Loucy (cell line): ENCODE data around the gene TP63.

Experiments used
- H2AFZ ChIP-seq: fragments of 200-600 bp; sonication (generic); 2 replicates; pipeline ENCODE4 v1.6.0; 2016; ENCODE audit warnings: antibody characterized with exemption, mild to moderate bottlenecking, low read length, moderate library complexity
- H3F3A ChIP-seq: fragments of 200-600 bp; 2 replicates; pipeline ENCODE4 v1.6.0; 2016; ENCODE audit warnings: antibody characterized with exemption, low read depth, mild to moderate bottlenecking
- H3K27me3 ChIP-seq: fragments of 200-600 bp; sonication (generic); 2 replicates; pipeline ENCODE4 v1.6.1; 2014; ENCODE audit warnings: low read length, mild to moderate bottlenecking; ENCODE audit not compliant: insufficient read depth, poor library complexity, severe bottlenecking
- H3K36me3 ChIP-seq: fragments of 200-600 bp; sonication (generic); 2 replicates; pipeline ENCODE4 v1.6.1; 2016; ENCODE audit warnings: low read length; ENCODE audit not compliant: insufficient read depth
- H3K4me1 ChIP-seq: fragments of 200-600 bp; sonication (generic); 2 replicates; pipeline ENCODE4 v1.5.1; 2014; ENCODE audit warnings: low read length, mild to moderate bottlenecking; ENCODE audit not compliant: insufficient read depth, poor library complexity, severe bottlenecking
- H3K4me2 ChIP-seq: fragments of 200-600 bp; sonication (generic); 2 replicates; pipeline ENCODE4 v1.6.0; 2014; ENCODE audit warnings: antibody characterized with exemption, low read length, low read depth, mild to moderate bottlenecking; ENCODE audit not compliant: poor library complexity, severe bottlenecking
- H3K4me3 ChIP-seq: fragments of 200-600 bp; sonication (generic); 2 replicates; pipeline ENCODE4 v1.5.1; 2014; ENCODE audit warnings: low read length, mild to moderate bottlenecking, mixed read lengths; ENCODE audit not compliant: poor library complexity, severe bottlenecking
- H3K79me2 ChIP-seq: fragments of 200-600 bp; sonication (generic); 2 replicates; pipeline ENCODE4 v1.6.1; 2014; ENCODE audit warnings: low read length; ENCODE audit not compliant: insufficient read depth
- H3K9ac ChIP-seq: fragments of 200-600 bp; sonication (generic); 2 replicates; pipeline ENCODE4 v1.6.0; 2014; ENCODE audit warnings: mild to moderate bottlenecking, low read depth, low read length, moderate library complexity; ENCODE audit not compliant: poor library complexity, severe bottlenecking
- H3K9me2 ChIP-seq: fragments of 200-600 bp; sonication (generic); replicated peaks from 2 replicates; pipeline ENCODE4 v1.6.1; 2016; ENCODE audit warnings: low read depth, low read length, mixed read lengths
- H3K9me3 ChIP-seq: fragments of 200-600 bp; sonication (generic); 2 replicates; pipeline ENCODE4 v1.6.1; 2014; ENCODE audit warnings: mild to moderate bottlenecking, antibody characterized with exemption, low read length, low read depth; ENCODE audit not compliant: insufficient read depth
- H4K20me1 ChIP-seq: fragments of 200-600 bp; sonication (generic); 2 replicates; pipeline ENCODE4 v1.6.0; 2014; ENCODE audit warnings: antibody characterized with exemption, low read length, mild to moderate bottlenecking; ENCODE audit not compliant: insufficient read depth, poor library complexity, severe bottlenecking
- EZH2phosphoT487 ChIP-seq: fragments of 200-600 bp; IDR thresholded peaks from 2 replicates; pipeline ENCODE4 v1.6.1; 2018; ENCODE audit warnings: antibody characterized with exemption, mild to moderate bottlenecking, moderate library complexity, borderline replicate concordance
- TF ChIP-seq, protein P1 (sequence below): fragments of 200-600 bp; sonication (generic); conservative IDR thresholded peaks from 2 replicates; pipeline ENCODE4 v1.5.1; 2014; ENCODE audit warnings: mild to moderate bottlenecking, antibody characterized with exemption, low read length

TP63 gene

DNA sequence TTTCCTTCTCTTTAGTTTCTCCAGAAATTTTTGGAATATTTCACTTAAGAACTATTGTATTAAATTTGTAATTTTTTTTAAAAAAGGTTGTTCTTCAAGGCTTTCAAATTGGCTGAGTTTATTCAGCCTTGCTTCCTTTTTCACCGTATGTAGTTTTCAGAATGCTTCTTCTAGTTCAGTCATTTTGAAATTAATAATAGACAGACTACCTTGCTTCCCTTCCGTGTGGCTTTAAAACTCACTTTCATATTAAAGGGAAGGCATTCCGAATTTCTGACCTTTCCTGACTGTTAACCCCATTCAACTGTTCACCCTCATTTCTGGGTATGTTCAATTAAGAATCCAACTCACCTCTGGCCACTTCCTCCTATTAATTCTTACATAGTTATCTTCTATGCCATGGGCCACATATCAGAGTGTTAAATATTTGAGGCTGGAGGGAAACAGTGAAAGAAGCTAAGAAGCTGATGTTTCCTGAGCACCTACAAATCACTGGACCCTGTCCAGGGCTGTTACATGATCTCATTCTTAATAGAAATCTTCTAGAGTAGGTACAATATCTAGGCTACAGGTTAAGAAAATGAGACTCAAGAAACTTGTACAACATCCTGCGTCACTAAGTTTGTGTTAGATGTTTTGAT, 252.0 kb downstream of the TP63 start:
- no peak for TF ChIP-seq EZH2phosphoT487
- TF ChIP-seq, protein P1, sequence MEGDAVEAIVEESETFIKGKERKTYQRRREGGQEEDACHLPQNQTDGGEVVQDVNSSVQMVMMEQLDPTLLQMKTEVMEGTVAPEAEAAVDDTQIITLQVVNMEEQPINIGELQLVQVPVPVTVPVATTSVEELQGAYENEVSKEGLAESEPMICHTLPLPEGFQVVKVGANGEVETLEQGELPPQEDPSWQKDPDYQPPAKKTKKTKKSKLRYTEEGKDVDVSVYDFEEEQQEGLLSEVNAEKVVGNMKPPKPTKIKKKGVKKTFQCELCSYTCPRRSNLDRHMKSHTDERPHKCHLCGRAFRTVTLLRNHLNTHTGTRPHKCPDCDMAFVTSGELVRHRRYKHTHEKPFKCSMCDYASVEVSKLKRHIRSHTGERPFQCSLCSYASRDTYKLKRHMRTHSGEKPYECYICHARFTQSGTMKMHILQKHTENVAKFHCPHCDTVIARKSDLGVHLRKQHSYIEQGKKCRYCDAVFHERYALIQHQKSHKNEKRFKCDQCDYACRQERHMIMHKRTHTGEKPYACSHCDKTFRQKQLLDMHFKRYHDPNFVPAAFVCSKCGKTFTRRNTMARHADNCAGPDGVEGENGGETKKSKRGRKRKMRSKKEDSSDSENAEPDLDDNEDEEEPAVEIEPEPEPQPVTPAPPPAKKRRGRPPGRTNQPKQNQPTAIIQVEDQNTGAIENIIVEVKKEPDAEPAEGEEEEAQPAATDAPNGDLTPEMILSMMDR: no peak
- Histone ChIP-seq H3F3A (no peaks in the 10 kb centered on the region), H4K20me1 (no peaks in the 10 kb centered on the region), H3K36me3 (no peaks in the 10 kb centered on the region), H3K27me3 (no peaks in the 10 kb centered on the region), H3K9ac (no peak overlapping the region), H3K4me1 (peaks cover 3% of the 10 kb centered on the region), H3K9me3 (no peaks in the 10 kb centered on the region), H3K79me2 (no peaks in the 10 kb centered on the region), H3K4me3 (no peak overlapping the region), H3K4me2 (no peak overlapping the region), H3K9me2 (no peaks in the 10 kb centered on the region), H2AFZ (0 out of 2 replicates have a peak overlapping the region, but pooled peaks have one; percentile 1)

DNA sequence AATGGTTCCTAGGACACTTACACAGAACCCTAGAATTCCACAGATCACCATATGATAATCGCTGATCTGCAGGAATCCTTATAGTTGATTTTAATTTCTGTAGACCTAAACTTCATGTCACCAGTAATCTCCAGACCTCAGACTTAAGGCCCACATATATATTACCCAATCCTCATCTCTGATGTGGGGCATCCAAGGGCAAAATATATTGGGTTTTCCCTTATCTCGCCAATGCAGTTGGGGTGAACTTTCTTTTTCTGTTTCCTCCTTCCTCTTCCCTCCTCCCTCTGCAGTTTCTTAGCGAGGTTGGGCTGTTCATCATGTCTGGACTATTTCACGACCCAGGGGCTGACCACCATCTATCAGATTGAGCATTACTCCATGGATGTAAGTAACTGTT, 259.3 kb downstream of the TP63 start:
- TF ChIP-seq EZH2phosphoT487: no peak
- TF ChIP-seq, protein P1: no peak

DNA sequence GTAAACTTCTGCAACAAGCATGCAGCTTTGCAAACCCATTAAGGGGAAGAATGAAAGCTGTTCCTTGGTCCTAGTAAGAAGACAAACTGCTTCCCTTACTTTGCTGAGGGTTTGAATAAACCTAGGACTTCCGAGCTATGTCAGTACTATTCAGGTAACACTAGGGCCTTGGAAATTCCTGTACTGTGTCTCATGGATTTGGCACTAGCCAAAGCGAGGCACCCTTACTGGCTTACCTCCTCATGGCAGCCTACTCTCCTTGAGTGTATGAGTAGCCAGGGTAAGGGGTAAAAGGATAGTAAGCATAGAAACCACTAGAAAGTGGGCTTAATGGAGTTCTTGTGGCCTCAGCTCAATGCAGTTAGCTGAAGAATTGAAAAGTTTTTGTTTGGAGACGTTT, 265.3 kb downstream of the TP63 start:
- Histone ChIP-seq H3K9me3 (no peaks in the 10 kb centered on the region), H3K4me2 (no peak overlapping the region), H2AFZ (peak overlapping the region; percentile 61; the same call in 1 of the 2 replicates), H3K9me2 (no peaks in the 10 kb centered on the region; the same call in 1 of the 2 replicates), H3K79me2 (no peaks in the 10 kb centered on the region), H3K36me3 (no peaks in the 10 kb centered on the region), H3K27me3 (no peaks in the 10 kb centered on the region), H4K20me1 (no peaks in the 10 kb centered on the region), H3F3A (no peaks in the 10 kb centered on the region), H3K4me3 (no peak overlapping the region), H3K9ac (no peak overlapping the region), H3K4me1 (no peaks in the 10 kb centered on the region)
- no peak for TF ChIP-seq EZH2phosphoT487
- TF ChIP-seq, protein P1: no peak

More for the DNA sequence above, 259.3 kb downstream of the TP63 start:
- Histone ChIP-seq H3K4me1 (no peaks in the 10 kb centered on the region), H3K9ac (no peak overlapping the region), H3K4me3 (no peak overlapping the region), H4K20me1 (no peaks in the 10 kb centered on the region), H2AFZ (no peak overlapping the region), H3K36me3 (no peaks in the 10 kb centered on the region), H3F3A (no peaks in the 10 kb centered on the region), H3K4me2 (no peak overlapping the region), H3K9me3 (no peaks in the 10 kb centered on the region), H3K79me2 (no peaks in the 10 kb centered on the region), H3K9me2 (no peaks in the 10 kb centered on the region), H3K27me3 (no peaks in the 10 kb centered on the region)
